Measurements from ENCODE around the gene PRKCE.

- TF ChIP-seq POLR2A (IDR thresholded peaks at IDR 0.05; ENCODE audit: low read depth, low read length) (no peak), TAF1 (IDR thresholded peaks at IDR 0.05; ENCODE audit: borderline replicate concordance, low read depth, low read length) (no peak)
Measured at GRCh38 chr2:46117994-46118393, 466.5 kb downstream of the PRKCE start.
